Caco-2 (cell line): ENCODE results near the gene PAK5. TPM values are rescaled to one million over a fixed set of nuclear protein-coding genes. Genes with fewer than 3 reads are reported as not detected.

Experiments
- BruUV-seq: library from RNA; stranded (reverse); fragments of 400-500 nt; replicated peaks from 2 replicates; lab custom pipeline; 2021; lab: Mats Ljungman, UMichigan
- CTCF ChIA-PET: fragments of 300-600 bp; sonication (Branson Sonifier 250); formaldehyde crosslinking; loops from one replicate; lab custom pipeline; 2022; ENCODE audit warnings: antibody characterized with exemption; lab: Charles Lee
- POLR2A ChIA-PET: fragments of 300-600 bp; sonication (Branson Sonifier 250); formaldehyde crosslinking; loops from one replicate; lab custom pipeline; 2022; ENCODE audit warnings: antibody characterized with exemption; lab: Charles Lee
- DNase-seq, 2 experiments: peaks; one replicate each; pipeline versions ENCODE4 v3.0.0 to v3.0.0-alpha.2; 2020 to 2022
- H3K27me3 ChIP-seq: replicated peaks from 2 replicates; pipeline ENCODE4 v1.6.0; 2011; ENCODE audit warnings: low read length; ENCODE audit not compliant: control insufficient read depth, insufficient read depth
- H3K36me3 ChIP-seq: 2 replicates; pipeline ENCODE4 v1.5.1; 2011; ENCODE audit warnings: low read length; ENCODE audit not compliant: control insufficient read depth, insufficient read depth
- H3K4me1 ChIP-seq: fragments of 250-450 bp; sonication (Bioruptor Pico); 2 replicates; pipeline ENCODE4 v1.5.1; 2020; ENCODE audit warnings: mild to moderate bottlenecking
- H3K4me3 ChIP-seq: 2 replicates; pipeline ENCODE4 v1.5.1; 2011; ENCODE audit warnings: low read depth, mild to moderate bottlenecking, control low read depth, low read length
- H3K9me3 ChIP-seq: fragments of 250-450 bp; sonication (Bioruptor Pico); 2 replicates; pipeline ENCODE4 v1.5.1; 2020; ENCODE audit warnings: mild to moderate bottlenecking, moderate library complexity
- H3K27ac Mint-ChIP-seq: one replicate; pipeline ENCODE4 v1.8.0; 2022; ENCODE audit warnings: mixed read lengths; ENCODE audit not compliant: unreplicated experiment
- H3K27me3 Mint-ChIP-seq: one replicate; pipeline ENCODE4 v1.8.0; 2022; ENCODE audit warnings: mixed read lengths; ENCODE audit not compliant: insufficient read depth, unreplicated experiment
- H3K36me3 Mint-ChIP-seq: one replicate; pipeline ENCODE4 v1.8.0; 2022; ENCODE audit warnings: mild to moderate bottlenecking, mixed read lengths; ENCODE audit not compliant: insufficient read depth, unreplicated experiment
- H3K4me1 Mint-ChIP-seq: one replicate; pipeline ENCODE4 v1.8.0; 2022; ENCODE audit warnings: low read depth, mixed read lengths; ENCODE audit not compliant: unreplicated experiment
- H3K4me3 Mint-ChIP-seq: one replicate; pipeline ENCODE4 v1.8.0; 2022; ENCODE audit warnings: mild to moderate bottlenecking, moderate library complexity, mixed read lengths; ENCODE audit not compliant: unreplicated experiment
- H3K9me3 Mint-ChIP-seq: one replicate; pipeline ENCODE4 v1.8.0; 2022; ENCODE audit warnings: mixed read lengths; ENCODE audit not compliant: unreplicated experiment
- CTCF ChIP-seq, 2 experiments: fragments of 200-600 bp in 1 of 2; IDR thresholded peaks; 1 replicate in 1 of 2; 2 replicates in 1 of 2; pipeline versions ENCODE4 v1.5.1 to v1.8.0; 2011 to 2022; ENCODE audit warnings: antibody characterized with exemption in 1 of 2, control low read depth in 1 of 2, inconsistent platforms in 1 of 2, low read depth in 1 of 2, low read length in 1 of 2, mild to moderate bottlenecking in 1 of 2, moderate library complexity in 1 of 2; ENCODE audit not compliant: insufficient read depth in 1 of 2, severe bottlenecking in 1 of 2, unreplicated experiment in 1 of 2
- intact Hi-C: fragments of 100-400 bp; cut with micrococcal nuclease; formaldehyde crosslinking; loops from one replicate; pipeline ENCODE4 v1.10.0; 2022; ENCODE audit not compliant: unreplicated experiment
- total RNA-seq: library from RNA; stranded (reverse); gene quantifications from 2 replicates; pipeline ENCODE4 v1.2.3, GENCODE V29; 2022

Gene PAK5
- total RNA-seq, 1 experiment from 2014 or later = not detected

DNA sequence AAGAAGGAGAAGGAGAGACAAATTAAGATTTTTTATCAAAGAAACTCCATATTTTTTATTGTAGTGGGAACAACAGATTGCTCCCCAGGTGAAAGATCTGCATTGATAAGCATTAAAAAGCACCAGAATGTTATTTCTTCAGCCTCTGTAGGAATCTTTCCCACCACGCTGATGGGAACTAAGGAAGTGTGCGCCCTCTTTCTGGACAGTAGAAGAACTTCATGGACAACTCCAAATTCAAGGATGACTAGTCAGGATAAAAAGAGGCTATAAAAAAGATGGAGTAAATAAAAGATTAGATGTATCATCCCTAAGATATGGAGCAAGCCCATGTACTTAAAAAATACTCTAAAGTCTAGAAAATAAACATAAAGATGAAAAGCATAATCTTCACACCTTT lies 45.8 kb upstream of the PAK5 start:
- H3K27me3 Mint-ChIP-seq = no peaks in the 10 kb centered on the region
- Histone ChIP-seq H3K4me3 (no peak overlapping the region), H3K36me3 (no peaks in the 10 kb centered on the region), H3K4me1 (no peaks in the 10 kb centered on the region), H3K27me3 (no peaks in the 10 kb centered on the region), H3K9me3 (peaks cover 2% of the 10 kb centered on the region; the same call in 1 of the 2 replicates)
- intact Hi-C loops = loop anchor here (1.0 kb wide), 1 partner anchor 267 kb away; no protein-coding TSS in a partner anchor
- no peak overlapping the region for H3K27ac Mint-ChIP-seq
- CTCF ChIA-PET = interaction anchor here (0.6 kb wide), 1 partner anchor 46 kb away, joined by 3 read pairs; no protein-coding TSS in a partner anchor
- peaks cover 10% of the 10 kb centered on the region for H3K9me3 Mint-ChIP-seq
- peak in 1 of 2 experiments; percentile 12 for TF ChIP-seq CTCF (IDR thresholded peaks at IDR 0.05; ENCODE audit: insufficient read depth in 1 of 2, low read depth in 1 of 2, low read length in 1 of 2, severe bottlenecking in 1 of 2, unreplicated experiment in 1 of 2)
- no TSS peak for BruUV-seq
- H3K4me1 Mint-ChIP-seq = no peaks in the 10 kb centered on the region
- POLR2A ChIA-PET = no interaction called here
- DNase-seq = no peak
- H3K4me3 Mint-ChIP-seq = no peak overlapping the region
- no peaks in the 10 kb centered on the region for H3K36me3 Mint-ChIP-seq

GRCh38 chr20:9884061-9884460 lies 45.2 kb upstream of the PAK5 start:
- CTCF ChIA-PET = interaction anchor here (0.6 to 1.5 kb wide), 2 partner anchors 47 to 266 kb away, joined by 3 to 5 read pairs; no protein-coding TSS in a partner anchor
- Mint-ChIP-seq H3K27me3 (no peaks in the 10 kb centered on the region), H3K36me3 (no peaks in the 10 kb centered on the region), H3K4me3 (no peak overlapping the region), H3K4me1 (no peaks in the 10 kb centered on the region), H3K27ac (no peak overlapping the region), H3K9me3 (peaks cover 4% of the 10 kb centered on the region)
- intact Hi-C loops = loop anchor here (1.0 kb wide), 1 partner anchor 267 kb away; no protein-coding TSS in a partner anchor
- H3K4me1 ChIP-seq = no peaks in the 10 kb centered on the region
- H3K27me3 ChIP-seq = no peaks in the 10 kb centered on the region
- no TSS peak for BruUV-seq
- no peaks in the 10 kb centered on the region for H3K9me3 ChIP-seq
- peak; percentile 10 to 30 for TF ChIP-seq CTCF (IDR thresholded peaks at IDR 0.05; ENCODE audit: insufficient read depth in 1 of 2, low read depth in 1 of 2, low read length in 1 of 2, severe bottlenecking in 1 of 2, unreplicated experiment in 1 of 2)
- no peak overlapping the region for H3K4me3 ChIP-seq
- POLR2A ChIA-PET = no interaction called here
- no peak for DNase-seq
- no peaks in the 10 kb centered on the region for H3K36me3 ChIP-seq

DNA sequence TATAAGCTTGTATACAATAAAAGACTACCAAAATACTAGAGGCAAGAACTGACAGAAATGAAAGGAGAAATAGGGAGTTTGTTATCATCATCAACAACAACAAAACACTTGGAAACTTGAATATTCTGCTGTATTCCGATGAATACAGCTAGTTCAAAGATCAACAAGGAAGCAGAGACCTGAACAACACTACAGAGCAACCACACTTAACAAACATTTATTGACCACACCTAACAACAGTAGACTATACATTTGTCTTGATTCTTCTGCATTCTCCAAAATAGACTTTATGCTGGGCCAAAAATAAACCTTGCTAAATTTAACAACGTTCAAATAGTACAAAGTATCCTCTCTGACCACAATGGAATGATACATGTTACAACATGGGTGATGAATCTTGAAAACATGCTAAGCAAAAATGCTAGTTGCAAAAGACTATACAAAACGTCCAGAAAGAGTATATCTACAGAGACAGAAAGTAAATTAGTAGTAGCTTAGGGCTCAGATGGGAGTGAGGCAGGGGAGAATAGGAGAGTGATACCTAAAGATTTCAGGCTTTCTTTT lies 39.1 kb upstream of the PAK5 start:
- H3K36me3 ChIP-seq = no peaks in the 10 kb centered on the region
- H3K27me3 ChIP-seq = no peaks in the 10 kb centered on the region
- Mint-ChIP-seq H3K27me3 (peaks cover 2% of the 10 kb centered on the region), H3K36me3 (no peaks in the 10 kb centered on the region), H3K4me3 (no peak overlapping the region), H3K4me1 (no peaks in the 10 kb centered on the region), H3K27ac (no peak overlapping the region), H3K9me3 (peaks cover 9% of the 10 kb centered on the region)
- no peaks in the 10 kb centered on the region for H3K4me1 ChIP-seq
- no peak overlapping the region for H3K4me3 ChIP-seq
- intact Hi-C loops = no loop called here
- 0 out of 2 replicates have a peak, but pooled peaks cover 2% of the 10 kb centered on the region for H3K9me3 ChIP-seq
- no peak for TF ChIP-seq CTCF (IDR thresholded peaks at IDR 0.05; ENCODE audit: insufficient read depth in 1 of 2, low read depth in 1 of 2, low read length in 1 of 2, severe bottlenecking in 1 of 2, unreplicated experiment in 1 of 2)
- POLR2A ChIA-PET = no interaction called here
- no peak for DNase-seq
- no TSS peak for BruUV-seq
- CTCF ChIA-PET = no interaction called here
